ENCODE results near the gene CTAGE1.

CTAGE1 gene

GRCh38 chr18:22422909-22423548 lies 5.3 kb upstream of the CTAGE1 start:
- Histone ChIP-seq H3K27me3 (ENCODE audit: control insufficient read depth in 1 of 2, insufficient read depth in 2 of 2, low read length in 2 of 2) (no peaks in the 10 kb centered on the region), H3K4me1 (ENCODE audit: control insufficient read depth in 1 of 2, insufficient read depth in 2 of 2, low read length in 2 of 2) (peaks cover 27 to 34% of the 10 kb centered on the region in 2 donors), H3K9ac (ENCODE audit: low read depth in 1 of 2, low read length in 2 of 2) (no peak overlapping the region), H3K9me3 (ENCODE audit: control insufficient read depth in 1 of 2, low read length in 2 of 2) (no peaks in the 10 kb centered on the region), H3K36me3 (ENCODE audit: control insufficient read depth in 1 of 2, insufficient read depth in 2 of 2, low read length in 2 of 2) (no peaks in the 10 kb centered on the region), H3K4me3 (ENCODE audit: low read depth in 1 of 2, low read length in 2 of 2) (no peak overlapping the region), H3K27ac (ENCODE audit: low read depth, low read length) (no peak overlapping the region)

- Histone ChIP-seq H3K9me3 (ENCODE audit: control insufficient read depth in 1 of 2, low read length in 2 of 2) (no peaks in the 10 kb centered on the region), H3K4me1 (ENCODE audit: control insufficient read depth in 1 of 2, insufficient read depth in 2 of 2, low read length in 2 of 2) (peaks cover 19 to 21% of the 10 kb centered on the region in 2 donors), H3K27me3 (ENCODE audit: control insufficient read depth in 1 of 2, insufficient read depth in 2 of 2, low read length in 2 of 2) (no peaks in the 10 kb centered on the region), H3K36me3 (ENCODE audit: control insufficient read depth in 1 of 2, insufficient read depth in 2 of 2, low read length in 2 of 2) (no peaks in the 10 kb centered on the region), H3K9ac (ENCODE audit: low read depth in 1 of 2, low read length in 2 of 2) (no peak overlapping the region), H3K27ac (ENCODE audit: low read depth, low read length) (no peak overlapping the region), H3K4me3 (ENCODE audit: low read depth in 1 of 2, low read length in 2 of 2) (no peak overlapping the region)
Measured at GRCh38 chr18:22420652-22421051, 2.9 kb upstream of the CTAGE1 start.

- H3K9ac ChIP-seq (ENCODE audit: low read depth in 1 of 2, low read length in 2 of 2): no peak overlapping the region
- H3K36me3 ChIP-seq (ENCODE audit: control insufficient read depth in 1 of 2, insufficient read depth in 2 of 2, low read length in 2 of 2): no peaks in the 10 kb centered on the region
- no peak overlapping the region for H3K4me3 ChIP-seq (ENCODE audit: low read depth in 1 of 2, low read length in 2 of 2)
- H3K27me3 ChIP-seq (ENCODE audit: control insufficient read depth in 1 of 2, insufficient read depth in 2 of 2, low read length in 2 of 2): no peaks in the 10 kb centered on the region
- no peaks in the 10 kb centered on the region for H3K4me1 ChIP-seq (ENCODE audit: control insufficient read depth in 1 of 2, insufficient read depth in 2 of 2, low read length in 2 of 2)
- no peak overlapping the region for H3K27ac ChIP-seq (ENCODE audit: low read depth, low read length)
- no peaks in the 10 kb centered on the region for H3K9me3 ChIP-seq (ENCODE audit: control insufficient read depth in 1 of 2, low read length in 2 of 2)
Measured at GRCh38 chr18:22412176-22412911, 5.4 kb downstream of the CTAGE1 start.

GRCh38 chr18:22411446-22411845 lies 6.3 kb downstream of the CTAGE1 start:
- H3K9ac ChIP-seq (ENCODE audit: low read depth in 1 of 2, low read length in 2 of 2): no peak overlapping the region
- H3K4me3 ChIP-seq (ENCODE audit: low read depth in 1 of 2, low read length in 2 of 2): no peak overlapping the region
- no peak overlapping the region for H3K27ac ChIP-seq (ENCODE audit: low read depth, low read length)
- H3K9me3 ChIP-seq (ENCODE audit: control insufficient read depth in 1 of 2, low read length in 2 of 2): no peaks in the 10 kb centered on the region
- H3K36me3 ChIP-seq (ENCODE audit: control insufficient read depth in 1 of 2, insufficient read depth in 2 of 2, low read length in 2 of 2): no peaks in the 10 kb centered on the region
- no peaks in the 10 kb centered on the region for H3K4me1 ChIP-seq (ENCODE audit: control insufficient read depth in 1 of 2, insufficient read depth in 2 of 2, low read length in 2 of 2)
- no peaks in the 10 kb centered on the region for H3K27me3 ChIP-seq (ENCODE audit: control insufficient read depth in 1 of 2, insufficient read depth in 2 of 2, low read length in 2 of 2)

- H3K9ac ChIP-seq (ENCODE audit: low read depth in 1 of 2, low read length in 2 of 2): no peak overlapping the region
- H3K4me1 ChIP-seq (ENCODE audit: control insufficient read depth in 1 of 2, insufficient read depth in 2 of 2, low read length in 2 of 2): no peaks in the 10 kb centered on the region
- H3K9me3 ChIP-seq (ENCODE audit: control insufficient read depth in 1 of 2, low read length in 2 of 2): peaks cover under 1 to 5% of the 10 kb centered on the region in 2 donors
Measured at GRCh38 chr18:22410126-22410525, 7.6 kb downstream of the CTAGE1 start.

GRCh38 chr18:22409445-22409844 lies 8.3 kb downstream of the CTAGE1 start:
- Histone ChIP-seq H3K36me3 (ENCODE audit: control insufficient read depth in 1 of 2, insufficient read depth in 2 of 2, low read length in 2 of 2) (no peaks in the 10 kb centered on the region), H3K9me3 (ENCODE audit: control insufficient read depth in 1 of 2, low read length in 2 of 2) (peaks cover 3 to 7% of the 10 kb centered on the region in 2 donors), H3K27me3 (ENCODE audit: control insufficient read depth in 1 of 2, insufficient read depth in 2 of 2, low read length in 2 of 2) (no peaks in the 10 kb centered on the region), H3K4me1 (ENCODE audit: control insufficient read depth in 1 of 2, insufficient read depth in 2 of 2, low read length in 2 of 2) (no peaks in the 10 kb centered on the region), H3K9ac (ENCODE audit: low read depth in 1 of 2, low read length in 2 of 2) (no peak overlapping the region), H3K27ac (ENCODE audit: low read depth, low read length) (no peak overlapping the region), H3K4me3 (ENCODE audit: low read depth in 1 of 2, low read length in 2 of 2) (no peak overlapping the region)

More at GRCh38 chr18:22410126-22410525, 7.6 kb downstream of the CTAGE1 start:
- Histone ChIP-seq H3K27me3 (ENCODE audit: control insufficient read depth in 1 of 2, insufficient read depth in 2 of 2, low read length in 2 of 2) (no peaks in the 10 kb centered on the region), H3K27ac (ENCODE audit: low read depth, low read length) (no peak overlapping the region), H3K36me3 (ENCODE audit: control insufficient read depth in 1 of 2, insufficient read depth in 2 of 2, low read length in 2 of 2) (no peaks in the 10 kb centered on the region), H3K4me3 (ENCODE audit: low read depth in 1 of 2, low read length in 2 of 2) (no peak overlapping the region)

GRCh38 chr18:22408059-22408458 lies 9.7 kb downstream of the CTAGE1 start:
- Histone ChIP-seq H3K27ac (ENCODE audit: low read depth, low read length) (no peak overlapping the region), H3K4me1 (ENCODE audit: control insufficient read depth in 1 of 2, insufficient read depth in 2 of 2, low read length in 2 of 2) (no peaks in the 10 kb centered on the region), H3K36me3 (ENCODE audit: control insufficient read depth in 1 of 2, insufficient read depth in 2 of 2, low read length in 2 of 2) (no peaks in the 10 kb centered on the region), H3K27me3 (ENCODE audit: control insufficient read depth in 1 of 2, insufficient read depth in 2 of 2, low read length in 2 of 2) (no peaks in the 10 kb centered on the region), H3K4me3 (ENCODE audit: low read depth in 1 of 2, low read length in 2 of 2) (no peak overlapping the region), H3K9me3 (ENCODE audit: control insufficient read depth in 1 of 2, low read length in 2 of 2) (peaks cover 5 to 7% of the 10 kb centered on the region in 2 donors), H3K9ac (ENCODE audit: low read depth in 1 of 2, low read length in 2 of 2) (no peak overlapping the region)

GRCh38 chr18:22405142-22405541 lies 12.6 kb downstream of the CTAGE1 start:
- peaks cover 5 to 7% of the 10 kb centered on the region in 2 donors for H3K9me3 ChIP-seq (ENCODE audit: control insufficient read depth in 1 of 2, low read length in 2 of 2)
- H3K4me1 ChIP-seq (ENCODE audit: control insufficient read depth in 1 of 2, insufficient read depth in 2 of 2, low read length in 2 of 2): no peaks in the 10 kb centered on the region
- no peak overlapping the region for H3K27ac ChIP-seq (ENCODE audit: low read depth, low read length)
- H3K9ac ChIP-seq (ENCODE audit: low read depth in 1 of 2, low read length in 2 of 2): no peak overlapping the region
- H3K27me3 ChIP-seq (ENCODE audit: control insufficient read depth in 1 of 2, insufficient read depth in 2 of 2, low read length in 2 of 2): no peaks in the 10 kb centered on the region
- H3K4me3 ChIP-seq (ENCODE audit: low read depth in 1 of 2, low read length in 2 of 2): no peak overlapping the region
- H3K36me3 ChIP-seq (ENCODE audit: control insufficient read depth in 1 of 2, insufficient read depth in 2 of 2, low read length in 2 of 2): no peaks in the 10 kb centered on the region

GRCh38 chr18:22403950-22404349 lies 13.8 kb downstream of the CTAGE1 start:
- Histone ChIP-seq H3K36me3 (ENCODE audit: control insufficient read depth in 1 of 2, insufficient read depth in 2 of 2, low read length in 2 of 2) (no peaks in the 10 kb centered on the region), H3K9ac (ENCODE audit: low read depth in 1 of 2, low read length in 2 of 2) (no peak overlapping the region), H3K4me1 (ENCODE audit: control insufficient read depth in 1 of 2, insufficient read depth in 2 of 2, low read length in 2 of 2) (no peaks in the 10 kb centered on the region), H3K27ac (ENCODE audit: low read depth, low read length) (no peak overlapping the region), H3K27me3 (ENCODE audit: control insufficient read depth in 1 of 2, insufficient read depth in 2 of 2, low read length in 2 of 2) (no peaks in the 10 kb centered on the region), H3K9me3 (ENCODE audit: control insufficient read depth in 1 of 2, low read length in 2 of 2) (peaks cover 5 to 7% of the 10 kb centered on the region in 2 donors), H3K4me3 (ENCODE audit: low read depth in 1 of 2, low read length in 2 of 2) (no peak overlapping the region)

- Histone ChIP-seq H3K27me3 (ENCODE audit: control insufficient read depth in 1 of 2, insufficient read depth in 2 of 2, low read length in 2 of 2) (no peaks in the 10 kb centered on the region), H3K36me3 (ENCODE audit: control insufficient read depth in 1 of 2, insufficient read depth in 2 of 2, low read length in 2 of 2) (no peaks in the 10 kb centered on the region), H3K9ac (ENCODE audit: low read depth in 1 of 2, low read length in 2 of 2) (no peak overlapping the region), H3K4me1 (ENCODE audit: control insufficient read depth in 1 of 2, insufficient read depth in 2 of 2, low read length in 2 of 2) (no peaks in the 10 kb centered on the region), H3K4me3 (ENCODE audit: low read depth in 1 of 2, low read length in 2 of 2) (no peak overlapping the region), H3K9me3 (ENCODE audit: control insufficient read depth in 1 of 2, low read length in 2 of 2) (peaks cover under 1 to 2% of the 10 kb centered on the region in 2 donors), H3K27ac (ENCODE audit: low read depth, low read length) (no peak overlapping the region)
Measured at GRCh38 chr18:22399949-22400348, 17.8 kb downstream of the CTAGE1 start.

Data from duodenal mucosa (tissue), 2 donors.